ENCODE results near the gene CWF19L1.
"Not testable (repeated sequence)": the region's sequence is repeated elsewhere in the genome, so short reads cannot be mapped to it uniquely, and the experiment has no call there.

CWF19L1 gene

GRCh38 chr10:100267239-100268104, at the start of gene CWF19L1:
Gene CWF19L1 (minus strand): TSS chr10:100267638. CDS start chr10:100267593, 45 bp downstream.
- DNase-seq (ENCODE audit: low read depth): peak; percentile 87

GRCh38 chr10:100315615-100316014, 48.2 kb upstream of the CWF19L1 start:
- no peak for DNase-seq (ENCODE audit: low read depth)

- no peak for DNase-seq (ENCODE audit: low read depth)
Measured at GRCh38 chr10:100311298-100311697, 43.9 kb upstream of the CWF19L1 start.

GRCh38 chr10:100307684-100308083, 40.2 kb upstream of the CWF19L1 start:
- peak; percentile 67 for DNase-seq (ENCODE audit: low read depth)

GRCh38 chr10:100306861-100307260, 39.4 kb upstream of the CWF19L1 start:
- DNase-seq (ENCODE audit: low read depth): no peak

- DNase-seq (ENCODE audit: low read depth): no peak
Measured at GRCh38 chr10:100304414-100304813, 37.0 kb upstream of the CWF19L1 start.

GRCh38 chr10:100303724-100304319, 36.4 kb upstream of the CWF19L1 start:
- DNase-seq (ENCODE audit: low read depth): peak; percentile 60

- DNase-seq (ENCODE audit: low read depth): not testable (repeated sequence)
Measured at GRCh38 chr10:100301123-100301522, 33.7 kb upstream of the CWF19L1 start.

GRCh38 chr10:100297242-100297641, 29.8 kb upstream of the CWF19L1 start:
- no peak for DNase-seq (ENCODE audit: low read depth)

GRCh38 chr10:100293066-100293465, 25.6 kb upstream of the CWF19L1 start:
- no peak for DNase-seq (ENCODE audit: low read depth)

GRCh38 chr10:100292300-100292699, 24.9 kb upstream of the CWF19L1 start:
- not testable (repeated sequence) for DNase-seq (ENCODE audit: low read depth)

- DNase-seq (ENCODE audit: low read depth): no peak
Measured at GRCh38 chr10:100291356-100291755, 23.9 kb upstream of the CWF19L1 start.

- no peak for DNase-seq (ENCODE audit: low read depth)
Measured at GRCh38 chr10:100289641-100290040, 22.2 kb upstream of the CWF19L1 start.

GRCh38 chr10:100288196-100288595, 20.8 kb upstream of the CWF19L1 start:
- no peak for DNase-seq (ENCODE audit: low read depth)

- no peak for DNase-seq (ENCODE audit: low read depth)
Measured at GRCh38 chr10:100287756-100288155, 20.3 kb upstream of the CWF19L1 start.

- peak; percentile 91 for DNase-seq (ENCODE audit: low read depth)
Measured at GRCh38 chr10:100286051-100287033, 18.9 kb upstream of the CWF19L1 start, which contains the start of gene BLOC1S2. Gene BLOC1S2 (minus strand): TSS chr10:100286680. CDS start chr10:100286659, 21 bp downstream.

GRCh38 chr10:100285326-100285725, 17.9 kb upstream of the CWF19L1 start:
- DNase-seq (ENCODE audit: low read depth): not testable (repeated sequence)

GRCh38 chr10:100282907-100283306, 15.5 kb upstream of the CWF19L1 start:
- no peak for DNase-seq (ENCODE audit: low read depth)

- not testable (repeated sequence) for DNase-seq (ENCODE audit: low read depth)
Measured at GRCh38 chr10:100276971-100277370, 9.5 kb upstream of the CWF19L1 start.

- DNase-seq (ENCODE audit: low read depth): no peak
Measured at GRCh38 chr10:100265821-100266485, 1.5 kb downstream of the CWF19L1 start.

- no peak for DNase-seq (ENCODE audit: low read depth)
Measured at GRCh38 chr10:100254191-100254590, 13.2 kb downstream of the CWF19L1 start.

Measured in ELR (cell line).